GM12878 (cell line): ENCODE data around the gene CLEC20A. TPM values are rescaled to one million over a fixed set of nuclear protein-coding genes. Genes with fewer than 3 reads are reported as not detected.

Experiments used
- ATAC-seq: fragments of 200-7000 bp; cut with Tn5 transposase; 3 replicates; pipeline ENCODE4 v1.9.1; 2020; ENCODE audit warnings: mild to moderate bottlenecking, moderate library complexity
- Bru-seq: library from RNA; stranded (reverse); fragments of 400-500 nt; gene quantifications from one replicate; lab custom pipeline; 2021; lab: Mats Ljungman, UMichigan
- BruChase-seq, 2 experiments: library from RNA; stranded (reverse); fragments of 400-500 nt; gene quantifications; one replicate each; lab custom pipeline; 2021; lab: Mats Ljungman, UMichigan
- BruUV-seq: library from RNA; stranded (reverse); fragments of 400-500 nt; replicated peaks from 2 replicates; lab custom pipeline; 2021; lab: Mats Ljungman, UMichigan
- CTCF ChIA-PET: fragments of 300-600 bp; sonication (Branson Sonifier 250); formaldehyde crosslinking; extraction: SDS; loops from one replicate; lab custom pipeline; 2021; ENCODE audit warnings: inconsistent platforms; lab: Yijun Ruan, JAX
- POLR2A ChIA-PET: fragments of 350-600 bp; formaldehyde crosslinking; extraction: SDS; loops from one replicate; lab custom pipeline; 2021; ENCODE audit warnings: inconsistent platforms; lab: Charles Lee
- RAD21 ChIA-PET: fragments of 300-600 bp; sonication (Branson Sonifier 250); formaldehyde crosslinking; loops from one replicate; lab custom pipeline; 2023; ENCODE audit warnings: antibody characterized with exemption; ENCODE audit not compliant: unreplicated experiment; lab: Charles Lee
- SMC1A ChIA-PET: fragments of 300-600 bp; sonication (Branson Sonifier 250); formaldehyde crosslinking; loops from one replicate; lab custom pipeline; 2023; ENCODE audit not compliant: unreplicated experiment, uncharacterized antibody; lab: Charles Lee
- DNase-seq: peaks from one replicate; pipeline ENCODE4 v3.0.0-alpha.2; 2011; ENCODE audit warnings: low read depth, low spot score
- FAIRE-seq: peaks from 3 replicates; lab custom pipeline; 2011; peaks lifted over from hg19 to GRCh38; lab: Jason Lieb, UNC
- H2AFZ ChIP-seq: 2 replicates; pipeline ENCODE4 v1.6.0; 2011; ENCODE audit warnings: low read depth, low read length, control low read depth; ENCODE audit not compliant: control insufficient read depth
- H3K27ac ChIP-seq: 2 replicates; pipeline ENCODE4 v1.5.1; 2011; ENCODE audit warnings: control low read depth; ENCODE audit not compliant: control insufficient read depth, insufficient read depth
- H3K27me3 ChIP-seq, 2 experiments: replicated peaks in 1 of 2; 2 replicates each; pipeline versions ENCODE4 v1.6.0 to v1.6.1; 2011; ENCODE audit warnings: low read length in 1 of 2; ENCODE audit not compliant: control insufficient read depth in 2 of 2, insufficient read depth in 2 of 2
- H3K36me3 ChIP-seq, 2 experiments: 2 replicates each; pipeline ENCODE4 v1.5.1; 2011; ENCODE audit warnings: low read length in 1 of 2; ENCODE audit not compliant: control insufficient read depth in 2 of 2, insufficient read depth in 2 of 2
- H3K4me1 ChIP-seq: 2 replicates; pipeline ENCODE4 v1.6.1; 2011; ENCODE audit warnings: mild to moderate bottlenecking, low read length, moderate library complexity, mixed read lengths; ENCODE audit not compliant: control insufficient read depth, insufficient read depth
- H3K4me2 ChIP-seq: 2 replicates; pipeline ENCODE4 v1.6.0; 2011; ENCODE audit warnings: control low read depth; ENCODE audit not compliant: control insufficient read depth, insufficient read depth
- H3K4me3 ChIP-seq: fragments of 200-600 bp; sonication (generic); 2 replicates; pipeline ENCODE4 v1.5.1; 2016
- H3K79me2 ChIP-seq: 2 replicates; pipeline ENCODE4 v1.6.0; 2011; ENCODE audit warnings: low read length; ENCODE audit not compliant: control insufficient read depth, insufficient read depth
- H3K9ac ChIP-seq: 2 replicates; pipeline ENCODE4 v1.8.0; 2011; ENCODE audit warnings: low read length, control low read depth, mixed read lengths; ENCODE audit not compliant: control insufficient read depth, insufficient read depth
- H3K9me3 ChIP-seq: replicated peaks from 3 replicates; pipeline ENCODE4 v1.5.1; 2011; ENCODE audit warnings: mild to moderate bottlenecking, low read length; ENCODE audit not compliant: control insufficient read depth, insufficient read depth
- H4K20me1 ChIP-seq: 2 replicates; pipeline ENCODE4 v1.6.0; 2011; ENCODE audit not compliant: control insufficient read depth, insufficient read depth
- BCL3 ChIP-seq: IDR thresholded peaks from 2 replicates; pipeline ENCODE4 v1.6.1; 2011; ENCODE audit warnings: borderline replicate concordance, low read depth, mild to moderate bottlenecking, moderate library complexity, low read length; ENCODE audit not compliant: insufficient read depth, poor library complexity, severe bottlenecking
- HCFC1 ChIP-seq: fragments of 150-350 bp; IDR thresholded peaks from 2 replicates; pipeline ENCODE4 v1.6.1; 2014; ENCODE audit warnings: low read length
- JUNB ChIP-seq: IDR thresholded peaks from 2 replicates; pipeline ENCODE4 v1.6.1; 2016; ENCODE audit warnings: antibody characterized with exemption, mild to moderate bottlenecking
- KLF5 ChIP-seq: fragments of 450-650 bp; IDR thresholded peaks from 2 replicates; pipeline ENCODE4 v1.6.1; 2014; ENCODE audit warnings: mild to moderate bottlenecking; ENCODE audit not compliant: partially characterized antibody
- SMARCA5 ChIP-seq: fragments of 450-650 bp; IDR thresholded peaks from 2 replicates; pipeline ENCODE4 v1.6.1; 2017; ENCODE audit warnings: mild to moderate bottlenecking
- TCF7 ChIP-seq: IDR thresholded peaks from 2 replicates; pipeline ENCODE4 v1.6.1; 2014; ENCODE audit warnings: antibody characterized with exemption, borderline replicate concordance
- ZBTB11 ChIP-seq: fragments of 450-650 bp; formaldehyde crosslinking; IDR thresholded peaks from 2 replicates; pipeline ENCODE4 v1.5.0; 2022; ENCODE audit warnings: mild to moderate bottlenecking, missing genetic modification characterization
- WGBS: methylation state at CpG from one replicate; pipeline ENCODE4 v1.1.6; 2016; ENCODE audit warnings: low lambda C conversion rate; ENCODE audit not compliant: insufficient replicate concordance, insufficient coverage; ENCODE audit errors: missing lambda C conversion rate; 5-methylcytosine and 5-hydroxymethylcytosine counted together
- in situ Hi-C: fragments of 300-500 bp; cut with MboI; formaldehyde crosslinking; loops from 9 replicates; pipeline ENCODE4 v1.14.3; 2018; ENCODE audit warnings: mixed read lengths
- intact Hi-C: fragments of 100-400 bp; cut with micrococcal nuclease; formaldehyde crosslinking; loops from one replicate; pipeline ENCODE4 v1.14.2; 2022; ENCODE audit not compliant: unreplicated experiment
- long read RNA-seq, 2 experiments: library from polyadenylated mRNA; unstranded; transcript quantifications; one replicate each; pipeline ENCODE4 v2.0.0, GENCODE V29; 2019 to 2020
- polyA minus RNA-seq, 3 experiments: library from RNA; depleted of rRNA, polyadenylated mRNA; stranded (reverse); fragments of >200 nt; gene quantifications; 2 replicates each; pipeline ENCODE4 v1.2.3, GENCODE V29; 2011
- polyA plus RNA-seq, 11 experiments: library from polyadenylated mRNA; depleted of rRNA in 4 of 11; unstranded in 6 of 11; stranded (reverse) in 5 of 11; fragments of >200 nt; fragmentation: Nextera tagmentation in 4 of 11; fragmentation: Illumina TruSeq in 1 of 11; extraction: Ambion mirVana in 4 of 11; extraction: Trizol in 1 of 11; gene quantifications; 1 replicate in 1 of 11; 2 replicates in 10 of 11; pipeline versions ENCODE4 v1.2.1 to v1.2.3, GENCODE V29; 2011 to 2016; ENCODE audit warnings: inconsistent platforms in 2 of 11, missing spikeins in 2 of 11, low read depth in 1 of 11
- total RNA-seq, 4 experiments: library from RNA; depleted of rRNA in 3 of 4; stranded (reverse); fragments of >200 nt in 3 of 4; fragmentation: Illumina TruSeq in 1 of 4; extraction: Trizol in 1 of 4; gene quantifications; 2 replicates each; pipeline versions ENCODE4 v1.2.1 to v1.2.3, GENCODE V29; 2013 to 2021

CLEC20A gene
- not detected in 2 replicates for total RNA-seq (2013; cell fraction: nucleolus; rRNA removed)
- total RNA-seq (2014; rRNA removed) = not detected in 2 replicates
- not detected in 2 replicates for total RNA-seq (2014; rRNA removed; fragmentation: Illumina TruSeq; extraction: Trizol)
- not detected in 2 replicates for total RNA-seq (2021)
- polyA plus RNA-seq (2011; ENCODE audit: low read depth) = not detected
- not detected in 2 replicates for polyA plus RNA-seq (2011; rRNA removed)
- not detected in 2 replicates for polyA plus RNA-seq (2011; cell fraction: cytosol; rRNA removed)
- 0.15 TPM in 1 of 2 replicates, not detected in the other for polyA plus RNA-seq (2011; cell fraction: nucleus; rRNA removed)
- polyA plus RNA-seq (2012) = not detected in 2 replicates
- not detected in 2 replicates for polyA plus RNA-seq (2014; fragmentation: Illumina TruSeq; extraction: Trizol)
- not detected for polyA plus RNA-seq (2014; fragmentation: Nextera tagmentation; extraction: Ambion mirVana)
- polyA plus RNA-seq (2014; rRNA removed) = not detected in 2 replicates
- polyA plus RNA-seq (2016; fragmentation: Nextera tagmentation; extraction: Ambion mirVana) = not detected
- polyA minus RNA-seq (2011; rRNA and poly(A)+ RNA removed) = not detected in 2 replicates
- not detected in 2 replicates for polyA minus RNA-seq (2011; cell fraction: cytosol; rRNA and poly(A)+ RNA removed)
- not detected in 2 replicates for polyA minus RNA-seq (2011; cell fraction: nucleus; rRNA and poly(A)+ RNA removed)
- not detected for Bru-seq, nascent RNA
- not detected for BruChase-seq, experiment 1, labeled RNA remaining after a 6-hour chase
- not detected for BruChase-seq, experiment 2, labeled RNA remaining after a 2-hour chase
- long read RNA-seq, experiment 1 = 0 reads
- long read RNA-seq, experiment 2 = 0 reads

GRCh38 chr1:178496410-178497135 lies at the start of gene CLEC20A:
CLEC20A (minus strand) TSS chr1:178496964; CDS start chr1:178496939, 25 bp downstream.
- Histone ChIP-seq H2AFZ (no peak within 1 kb of the TSS), H3K9ac (no peak within 1 kb of the TSS), H3K4me3 (no peak within 1 kb of the TSS), H4K20me1 (no peaks in the 10 kb centered on the region), H3K27ac (no peak within 1 kb of the TSS), H3K4me2 (no peak within 1 kb of the TSS), H3K4me1 (no peaks in the 10 kb centered on the region), H3K79me2 (no peaks in the 10 kb centered on the region), H3K36me3 (no peaks in the 10 kb centered on the region)
- ChIA-PET CTCF (no interaction called here), POLR2A (no interaction called here), SMC1A (no interaction called here), RAD21 (no interaction called here)
- ATAC-seq = no peak
- 39% methylated on average over 26 of the region's 26 CpGs for WGBS
- no peak for DNase-seq
- in situ Hi-C loops (no loop called here), intact Hi-C loops (no loop called here)
- FAIRE-seq = no peak
- no TSS peak for BruUV-seq
- TF ChIP-seq SMARCA5 (no peak), BCL3 (no peak), KLF5 (no peak), HCFC1 (no peak), TCF7 (no peak), JUNB (no peak), ZBTB11 (no peak)
- TF ChIP-seq, all 136 proteins: peak for 0
- H3K9me3 ChIP-seq = no peaks in the 10 kb centered on the region
- no peaks in the 10 kb centered on the region for H3K27me3 ChIP-seq
